Measurements from ENCODE around the gene SCARF2. TPM values are rescaled to one million over a fixed set of nuclear protein-coding genes. Genes with fewer than 3 reads are reported as not detected.
"Not testable (repeated sequence)": the region's sequence is repeated elsewhere in the genome, so short reads cannot be mapped to it uniquely, and the experiment has no call there.

The SCARF2 gene
- total RNA-seq, 2 experiments from 2014 or later = 1.5 to 1.7 TPM

GRCh38 chr22:20470525-20470924 lies 32.9 kb upstream of the SCARF2 start:
- H3K4me1 Mint-ChIP-seq = peaks cover 19% of the 10 kb centered on the region
- DNase-seq; ATAC-seq (ENCODE audit: low read depth); H3K9me3 Mint-ChIP-seq; POLR2A ChIA-PET; H3K27me3 Mint-ChIP-seq; H3K4me3 Mint-ChIP-seq: not testable (repeated sequence)
- H3K36me3 Mint-ChIP-seq = peaks cover 20% of the 10 kb centered on the region
- H3K27ac Mint-ChIP-seq = peak overlapping the region; percentile 32

- H3K4me1 Mint-ChIP-seq = peaks cover 23% of the 10 kb centered on the region
- no peak for DNase-seq
- H3K9me3 Mint-ChIP-seq = no peaks in the 10 kb centered on the region
- ATAC-seq (ENCODE audit: low read depth) = no peak
- H3K4me3 Mint-ChIP-seq = no peak overlapping the region
- H3K36me3 Mint-ChIP-seq = peaks cover 26% of the 10 kb centered on the region
- POLR2A ChIA-PET = interaction anchor here (0.6 kb wide), 1 partner anchor 44 kb away, joined by 4 read pairs; no protein-coding TSS in a partner anchor
- peak overlapping the region; percentile 7 for H3K27ac Mint-ChIP-seq
- no peaks in the 10 kb centered on the region for H3K27me3 Mint-ChIP-seq
These were observed 31.7 kb upstream of the SCARF2 start for GRCh38 chr22:20469110-20469868.

GRCh38 chr22:20466659-20467379 lies 29.2 kb upstream of the SCARF2 start:
- Mint-ChIP-seq H3K4me3 (no peak overlapping the region), H3K27me3 (no peaks in the 10 kb centered on the region), H3K9me3 (no peaks in the 10 kb centered on the region), H3K27ac (peak overlapping the region; percentile 37), H3K4me1 (peaks cover 41% of the 10 kb centered on the region), H3K36me3 (peaks cover 29% of the 10 kb centered on the region)
- ATAC-seq (ENCODE audit: low read depth) (no peak), DNase-seq (no peak)
- POLR2A ChIA-PET = no interaction called here

GRCh38 chr22:20465759-20466077 lies 28.1 kb upstream of the SCARF2 start:
- ATAC-seq (ENCODE audit: low read depth) = no peak
- Mint-ChIP-seq H3K4me3 (peak overlapping the region; percentile 41), H3K9me3 (no peaks in the 10 kb centered on the region), H3K36me3 (peaks cover 26% of the 10 kb centered on the region), H3K4me1 (peaks cover 41% of the 10 kb centered on the region), H3K27ac (peak overlapping the region; percentile 98), H3K27me3 (no peaks in the 10 kb centered on the region)
- no peak for DNase-seq
- POLR2A ChIA-PET = no interaction called here

GRCh38 chr22:20464912-20465758 lies 27.5 kb upstream of the SCARF2 start:
- H3K27me3 Mint-ChIP-seq = no peaks in the 10 kb centered on the region
- peak overlapping the region; percentile 98 for H3K27ac Mint-ChIP-seq
- POLR2A ChIA-PET = interaction anchor here (0.6 to 3.3 kb wide), 7 partner anchors 19 to 104 kb away, joined by 3 to 23 read pairs (median 4); partner anchors contain the start of genes KLHL22, MED15 and ZNF74
- no peak for ATAC-seq (ENCODE audit: low read depth)
- H3K4me1 Mint-ChIP-seq = peaks cover 38% of the 10 kb centered on the region
- no peaks in the 10 kb centered on the region for H3K9me3 Mint-ChIP-seq
- peak overlapping the region; percentile 72 for H3K4me3 Mint-ChIP-seq
- H3K36me3 Mint-ChIP-seq = peaks cover 24% of the 10 kb centered on the region
- no peak for DNase-seq

GRCh38 chr22:20464096-20464614 lies 26.5 kb upstream of the SCARF2 start:
- DNase-seq (peak; percentile 68), ATAC-seq (ENCODE audit: low read depth) (peak; percentile 91)
- Mint-ChIP-seq H3K27me3 (no peaks in the 10 kb centered on the region), H3K36me3 (peaks cover 26% of the 10 kb centered on the region), H3K4me1 (peaks cover 34% of the 10 kb centered on the region), H3K27ac (peak overlapping the region; percentile 98), H3K9me3 (no peaks in the 10 kb centered on the region), H3K4me3 (peak overlapping the region; percentile 72)
- POLR2A ChIA-PET = interaction anchor here (0.6 to 3.3 kb wide), 14 partner anchors 10 to 145 kb away, joined by 3 to 23 read pairs (median 4); partner anchors contain the start of genes DGCR6L, KLHL22, MED15 and ZNF74

- peaks cover 23% of the 10 kb centered on the region for H3K36me3 Mint-ChIP-seq
- no peaks in the 10 kb centered on the region for H3K27me3 Mint-ChIP-seq
- H3K4me1 Mint-ChIP-seq = peaks cover 34% of the 10 kb centered on the region
- H3K9me3 Mint-ChIP-seq = no peaks in the 10 kb centered on the region
- ATAC-seq (ENCODE audit: low read depth) (peak; percentile 57), DNase-seq (peak; percentile 56)
- POLR2A ChIA-PET = interaction anchor here (0.8 to 3.3 kb wide), 12 partner anchors 9 to 144 kb away, joined by 3 to 23 read pairs (median 4); partner anchors contain the start of genes DGCR6L, KLHL22, MED15 and ZNF74
- H3K27ac Mint-ChIP-seq = peak overlapping the region; percentile 98
- H3K4me3 Mint-ChIP-seq = peak overlapping the region; percentile 72
These were observed 25.9 kb upstream of the SCARF2 start for GRCh38 chr22:20463324-20464095.

- Mint-ChIP-seq H3K27ac (no peak overlapping the region), H3K27me3 (no peaks in the 10 kb centered on the region)
These were observed 22.2 kb upstream of the SCARF2 start for GRCh38 chr22:20459862-20460261.

GRCh38 chr22:20459152-20459542 lies 21.5 kb upstream of the SCARF2 start:
- H3K27me3 Mint-ChIP-seq = no peaks in the 10 kb centered on the region
- H3K9me3 Mint-ChIP-seq = no peaks in the 10 kb centered on the region
- no peak for DNase-seq
- POLR2A ChIA-PET = interaction anchor here (0.9 kb wide), 1 partner anchor 49 kb away, joined by 3 read pairs; the partner anchor contains the start of gene MED15
- H3K27ac Mint-ChIP-seq = no peak overlapping the region
- H3K4me3 Mint-ChIP-seq = no peak overlapping the region
- H3K36me3 Mint-ChIP-seq = peaks cover 21% of the 10 kb centered on the region
- H3K4me1 Mint-ChIP-seq = peaks cover 28% of the 10 kb centered on the region
- no peak for ATAC-seq (ENCODE audit: low read depth)

More at GRCh38 chr22:20459862-20460261, 22.2 kb upstream of the SCARF2 start:
- Mint-ChIP-seq H3K4me3 (no peak overlapping the region), H3K4me1 (peaks cover 33% of the 10 kb centered on the region), H3K9me3 (no peaks in the 10 kb centered on the region), H3K36me3 (peaks cover 27% of the 10 kb centered on the region)
- POLR2A ChIA-PET = no interaction called here
- ATAC-seq (ENCODE audit: low read depth) (no peak), DNase-seq (no peak)

- ATAC-seq (ENCODE audit: low read depth) (no peak), DNase-seq (no peak)
- H3K9me3 Mint-ChIP-seq = no peaks in the 10 kb centered on the region
- H3K36me3 Mint-ChIP-seq = peaks cover 19% of the 10 kb centered on the region
- H3K4me3 Mint-ChIP-seq = no peak overlapping the region
- H3K27ac Mint-ChIP-seq = peak overlapping the region; percentile 32
- POLR2A ChIA-PET = interaction anchor here (0.7 to 0.9 kb wide), 2 partner anchors 49 to 77 kb away, joined by 3 to 7 read pairs; partner anchors contain the start of gene MED15
- H3K27me3 Mint-ChIP-seq = no peaks in the 10 kb centered on the region
- H3K4me1 Mint-ChIP-seq = peaks cover 23% of the 10 kb centered on the region
These were observed 21.0 kb upstream of the SCARF2 start for GRCh38 chr22:20458530-20459151.

- H3K9me3 Mint-ChIP-seq = no peaks in the 10 kb centered on the region
These were observed 20.0 kb upstream of the SCARF2 start for GRCh38 chr22:20457506-20458240.

More at GRCh38 chr22:20457506-20458240, 20.0 kb upstream of the SCARF2 start:
- Mint-ChIP-seq H3K36me3 (peaks cover 19% of the 10 kb centered on the region), H3K27me3 (no peaks in the 10 kb centered on the region), H3K4me1 (peaks cover 14% of the 10 kb centered on the region), H3K27ac (no peak overlapping the region), H3K4me3 (no peak overlapping the region)
- POLR2A ChIA-PET = interaction anchor here (0.7 kb wide), 1 partner anchor 76 kb away, joined by 7 read pairs; no protein-coding TSS in a partner anchor
- no peak for DNase-seq
- no peak for ATAC-seq (ENCODE audit: low read depth)
